HCT116 (cell line): ENCODE results near the gene ALG8. TPM values are rescaled to one million over a fixed set of nuclear protein-coding genes. Genes with fewer than 3 reads are reported as not detected.

ENCODE experiments used
- ATAC-seq: fragments of 200-7000 bp; cut with Tn5 transposase; 2 replicates; pipeline ENCODE4 v1.9.1; 2020; ENCODE audit warnings: mild to moderate bottlenecking, moderate library complexity
- BruUV-seq: library from RNA; stranded (reverse); fragments of 400-500 nt; replicated peaks from 2 replicates; lab custom pipeline; 2021; lab: Mats Ljungman, UMichigan
- CTCF ChIA-PET: fragments of 300-600 bp; sonication (Branson Sonifier 250); formaldehyde crosslinking; loops from one replicate; lab custom pipeline; 2021; ENCODE audit warnings: antibody characterized with exemption; lab: Charles Lee
- POLR2A ChIA-PET: fragments of 300-600, 350-600 bp; sonication (Branson Sonifier 250); formaldehyde crosslinking; loops from one replicate; lab custom pipeline; 2021; ENCODE audit warnings: antibody characterized with exemption; lab: Charles Lee
- RAD21 ChIA-PET, 2 experiments: fragments of 300-600 bp; sonication (Branson Sonifier 250); formaldehyde crosslinking; loops; one replicate each; lab custom pipeline; 2023; ENCODE audit warnings: low total read pairs in 2 of 2; ENCODE audit not compliant: uncharacterized antibody in 2 of 2, unreplicated experiment in 2 of 2, low non-redundant PET in 1 of 2; lab: Charles Lee
- DNase-seq: peaks from one replicate; pipeline ENCODE4 v3.0.0-alpha.2; 2010; ENCODE audit warnings: low read depth, low spot score
- H2AFZ ChIP-seq: fragments of 200-600 bp; shearing (Covaris generic), sonication (generic); 2 replicates; pipeline ENCODE4 v1.6.1; 2017; ENCODE audit warnings: low read depth, mixed run types, mixed read lengths, antibody characterized with exemption, low read length; ENCODE audit not compliant: poor library complexity, severe bottlenecking
- H3K27ac ChIP-seq: 2 replicates; pipeline ENCODE4 v1.5.1; 2012; ENCODE audit warnings: low read depth, low read length
- H3K27me3 ChIP-seq: fragments of 200-600 bp; sonication (generic); 2 replicates; pipeline ENCODE4 v1.6.1; 2016; ENCODE audit warnings: mixed run types, low read length, mixed read lengths; ENCODE audit not compliant: insufficient read depth
- H3K36me3 ChIP-seq, 2 experiments: fragments of 200-500 bp in 1 of 2; fragments of 200-600 bp in 1 of 2; sonication (Bioruptor generic) in 1 of 2; sonication (generic) in 1 of 2; 2 replicates each; pipeline versions ENCODE4 v1.5.1 to v1.6.1; 2014 to 2016; ENCODE audit warnings: low read length in 2 of 2, inconsistent platforms in 1 of 2, mixed read lengths in 1 of 2, mixed run types in 1 of 2; ENCODE audit not compliant: insufficient read depth in 2 of 2, control insufficient read depth in 1 of 2
- H3K4me1 ChIP-seq, 2 experiments: fragments of 200-600 bp in 1 of 2; sonication (generic) in 1 of 2; 2 replicates each; pipeline versions ENCODE4 v1.5.1 to v1.6.1; 2012 to 2017; ENCODE audit warnings: low read length in 2 of 2, inconsistent platforms in 1 of 2, mild to moderate bottlenecking in 1 of 2, mixed read lengths in 1 of 2, mixed run types in 1 of 2, moderate library complexity in 1 of 2; ENCODE audit not compliant: insufficient read depth in 2 of 2, control insufficient read depth in 1 of 2
- H3K4me2 ChIP-seq: fragments of 200-600 bp; sonication (generic); 2 replicates; pipeline ENCODE4 v1.6.1; 2017; ENCODE audit warnings: mixed run types, low read length, mixed read lengths
- H3K4me3 ChIP-seq, 2 experiments: fragments of 200-600 bp in 1 of 2; sonication (generic) in 1 of 2; replicated peaks in 1 of 2; 2 replicates each; pipeline ENCODE4 v1.5.1; 2011 to 2016; ENCODE audit warnings: low read length in 2 of 2, control low read depth in 1 of 2, low read depth in 1 of 2, mild to moderate bottlenecking in 1 of 2, mixed read lengths in 1 of 2, mixed run types in 1 of 2
- H3K79me2 ChIP-seq: fragments of 200-600 bp; sonication (generic); 2 replicates; pipeline ENCODE4 v1.6.1; 2017; ENCODE audit warnings: mild to moderate bottlenecking, mixed run types, low read length, moderate library complexity, mixed read lengths; ENCODE audit not compliant: insufficient read depth
- H3K9ac ChIP-seq: fragments of 200-600 bp; sonication (generic); 2 replicates; pipeline ENCODE4 v1.6.1; 2016; ENCODE audit warnings: low read length, mixed read lengths
- H3K9me2 ChIP-seq: fragments of 200-600 bp; sonication (generic), shearing (Covaris generic); 2 replicates; pipeline ENCODE4 v1.6.1; 2017; ENCODE audit warnings: mixed run types, mild to moderate bottlenecking, moderate library complexity; ENCODE audit not compliant: insufficient read depth
- H3K9me3 ChIP-seq, 2 experiments: fragments of 200-500 bp in 1 of 2; fragments of 200-600 bp in 1 of 2; sonication (Bioruptor generic) in 1 of 2; sonication (generic) in 1 of 2; 2 replicates each; pipeline ENCODE4 v1.6.1; 2014 to 2017; ENCODE audit warnings: low read length in 2 of 2, mixed read lengths in 2 of 2, inconsistent platforms in 1 of 2, low read depth in 1 of 2, mild to moderate bottlenecking in 1 of 2, mixed run types in 1 of 2, moderate library complexity in 1 of 2; ENCODE audit not compliant: control insufficient read depth in 1 of 2, insufficient read depth in 1 of 2
- H4K20me1 ChIP-seq: fragments of 200-600 bp; sonication (generic), shearing (Covaris generic); 2 replicates; pipeline ENCODE4 v1.6.1; 2017; ENCODE audit warnings: mixed run types, mild to moderate bottlenecking, moderate library complexity; ENCODE audit not compliant: insufficient read depth
- ATF3 ChIP-seq: IDR thresholded peaks from 2 replicates; pipeline ENCODE4 v1.6.1; 2012
- CBX3 ChIP-seq: IDR thresholded peaks from 2 replicates; pipeline ENCODE4 v1.6.1; 2012; ENCODE audit warnings: low read depth
- CEBPB ChIP-seq: IDR thresholded peaks from 2 replicates; pipeline ENCODE4 v1.6.1; 2012; ENCODE audit warnings: low read depth
- EGR1 ChIP-seq: IDR thresholded peaks from 2 replicates; pipeline ENCODE4 v1.6.1; 2012; ENCODE audit warnings: low read depth
- ELF1 ChIP-seq: IDR thresholded peaks from 2 replicates; pipeline ENCODE4 v1.6.1; 2012; ENCODE audit warnings: low read depth, borderline replicate concordance
- FOSL1 ChIP-seq: IDR thresholded peaks from 2 replicates; pipeline ENCODE4 v1.6.1; 2012; ENCODE audit warnings: low read depth
- MAX ChIP-seq: IDR thresholded peaks from 2 replicates; pipeline ENCODE4 v1.6.1; 2012
- POLR2A ChIP-seq: IDR thresholded peaks from 2 replicates; pipeline ENCODE4 v1.7.0; 2011; ENCODE audit warnings: borderline replicate concordance; ENCODE audit not compliant: insufficient read depth, insufficient read length; ENCODE audit errors: extremely low read depth
- POLR2AphosphoS5 ChIP-seq: IDR thresholded peaks from 2 replicates; pipeline ENCODE4 v1.6.1; 2011; ENCODE audit warnings: mild to moderate bottlenecking, low read depth, low read length, moderate library complexity
- RAD21 ChIP-seq: IDR thresholded peaks from 2 replicates; pipeline ENCODE4 v1.6.1; 2012; ENCODE audit warnings: low read depth, mild to moderate bottlenecking
- SIN3A ChIP-seq: IDR thresholded peaks from 2 replicates; pipeline ENCODE4 v1.6.1; 2012; ENCODE audit warnings: low read depth
- SRF ChIP-seq: IDR thresholded peaks from 2 replicates; pipeline ENCODE4 v1.6.1; 2012; ENCODE audit warnings: low read depth
- TCF7L2 ChIP-seq: IDR thresholded peaks from 2 replicates; pipeline ENCODE4 v1.7.0; 2011; ENCODE audit warnings: borderline replicate concordance, inconsistent platforms; ENCODE audit not compliant: insufficient read depth, insufficient read length; ENCODE audit errors: extremely low read depth
- ZBTB33 ChIP-seq: IDR thresholded peaks from 2 replicates; pipeline ENCODE4 v1.6.1; 2011; ENCODE audit warnings: mild to moderate bottlenecking, low read length, moderate library complexity; ENCODE audit not compliant: insufficient replicate concordance; ENCODE audit errors: extremely low read depth
- intact Hi-C: fragments of 100-400 bp; cut with micrococcal nuclease; formaldehyde crosslinking; loops from 2 replicates; pipeline ENCODE4 v1.10.0; 2022
- total RNA-seq: library from RNA; stranded (reverse); gene quantifications from one replicate; pipeline ENCODE4 v1.2.1, GENCODE V29; 2021; ENCODE audit not compliant: unreplicated experiment
- TF ChIP-seq, protein P1 (sequence below): IDR thresholded peaks from 2 replicates; pipeline ENCODE4 v1.6.1; 2012; ENCODE audit warnings: low read depth

ALG8 gene
- total RNA-seq, 1 experiment from 2014 or later, result 50.1 TPM

GRCh38 chr11:78062671-78063070, 76.8 kb downstream of the ALG8 start:
- H3K36me3 ChIP-seq, result no peaks in the 10 kb centered on the region
- intact Hi-C loops, result no loop called here
- RAD21 ChIA-PET, result no interaction called here

GRCh38 chr11:78061921-78062311, 77.5 kb downstream of the ALG8 start:
- Histone ChIP-seq H3K9ac (no peak overlapping the region), H3K4me3 (no peak overlapping the region), H3K4me1 (no peaks in the 10 kb centered on the region), H3K9me3 (no peaks in the 10 kb centered on the region), H3K79me2 (no peaks in the 10 kb centered on the region), H3K9me2 (no peaks in the 10 kb centered on the region), H3K4me2 (no peak overlapping the region), H3K36me3 (no peaks in the 10 kb centered on the region), H4K20me1 (no peaks in the 10 kb centered on the region), H3K27me3 (no peaks in the 10 kb centered on the region), H3K27ac (no peak overlapping the region), H2AFZ (no peak overlapping the region)
- DNase-seq (no peak), ATAC-seq (no peak)
- BruUV-seq, result no TSS peak
- CTCF ChIA-PET, result no interaction called here
- POLR2A ChIA-PET, result no interaction called here
- intact Hi-C loops, result no loop called here
- RAD21 ChIA-PET, result no interaction called here
- TF ChIP-seq SRF, result no peak
- TF ChIP-seq SIN3A, result no peak
- no peak for TF ChIP-seq CBX3
- TF ChIP-seq RAD21, result no peak
- no peak for TF ChIP-seq EGR1
- TF ChIP-seq POLR2AphosphoS5, result no peak
- no peak for TF ChIP-seq CEBPB
- no peak for TF ChIP-seq ELF1
- TF ChIP-seq ZBTB33, result no peak
- TF ChIP-seq FOSL1, result no peak
- TF ChIP-seq, protein P1, sequence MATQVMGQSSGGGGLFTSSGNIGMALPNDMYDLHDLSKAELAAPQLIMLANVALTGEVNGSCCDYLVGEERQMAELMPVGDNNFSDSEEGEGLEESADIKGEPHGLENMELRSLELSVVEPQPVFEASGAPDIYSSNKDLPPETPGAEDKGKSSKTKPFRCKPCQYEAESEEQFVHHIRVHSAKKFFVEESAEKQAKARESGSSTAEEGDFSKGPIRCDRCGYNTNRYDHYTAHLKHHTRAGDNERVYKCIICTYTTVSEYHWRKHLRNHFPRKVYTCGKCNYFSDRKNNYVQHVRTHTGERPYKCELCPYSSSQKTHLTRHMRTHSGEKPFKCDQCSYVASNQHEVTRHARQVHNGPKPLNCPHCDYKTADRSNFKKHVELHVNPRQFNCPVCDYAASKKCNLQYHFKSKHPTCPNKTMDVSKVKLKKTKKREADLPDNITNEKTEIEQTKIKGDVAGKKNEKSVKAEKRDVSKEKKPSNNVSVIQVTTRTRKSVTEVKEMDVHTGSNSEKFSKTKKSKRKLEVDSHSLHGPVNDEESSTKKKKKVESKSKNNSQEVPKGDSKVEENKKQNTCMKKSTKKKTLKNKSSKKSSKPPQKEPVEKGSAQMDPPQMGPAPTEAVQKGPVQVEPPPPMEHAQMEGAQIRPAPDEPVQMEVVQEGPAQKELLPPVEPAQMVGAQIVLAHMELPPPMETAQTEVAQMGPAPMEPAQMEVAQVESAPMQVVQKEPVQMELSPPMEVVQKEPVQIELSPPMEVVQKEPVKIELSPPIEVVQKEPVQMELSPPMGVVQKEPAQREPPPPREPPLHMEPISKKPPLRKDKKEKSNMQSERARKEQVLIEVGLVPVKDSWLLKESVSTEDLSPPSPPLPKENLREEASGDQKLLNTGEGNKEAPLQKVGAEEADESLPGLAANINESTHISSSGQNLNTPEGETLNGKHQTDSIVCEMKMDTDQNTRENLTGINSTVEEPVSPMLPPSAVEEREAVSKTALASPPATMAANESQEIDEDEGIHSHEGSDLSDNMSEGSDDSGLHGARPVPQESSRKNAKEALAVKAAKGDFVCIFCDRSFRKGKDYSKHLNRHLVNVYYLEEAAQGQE, result no peak
- TF ChIP-seq POLR2A, result no peak
- TF ChIP-seq ATF3, result no peak
- TF ChIP-seq MAX, result no peak
- no peak for TF ChIP-seq TCF7L2

More at GRCh38 chr11:78062671-78063070, 76.8 kb downstream of the ALG8 start:
- H4K20me1 ChIP-seq, result no peaks in the 10 kb centered on the region
- ChIA-PET CTCF (no interaction called here), POLR2A (no interaction called here)
- no peak for DNase-seq
- BruUV-seq, result no TSS peak
- no peak for ATAC-seq
- H3K79me2 ChIP-seq, result no peaks in the 10 kb centered on the region
- H3K4me3 ChIP-seq, result no peak overlapping the region
- no peak for TF ChIP-seq MAX
- H3K9ac ChIP-seq, result no peak overlapping the region
- H2AFZ ChIP-seq, result no peak overlapping the region
- no peaks in the 10 kb centered on the region for H3K9me3 ChIP-seq
- no peaks in the 10 kb centered on the region for H3K9me2 ChIP-seq
- H3K27me3 ChIP-seq, result no peaks in the 10 kb centered on the region
- no peaks in the 10 kb centered on the region for H3K4me1 ChIP-seq
- H3K27ac ChIP-seq, result no peak overlapping the region
- no peak overlapping the region for H3K4me2 ChIP-seq
